ENCODE results near the gene SLX4IP.
A peak's percentile ranks its signal among the peaks of the same experiment; 100 is the strongest.

Gene SLX4IP

DNA sequence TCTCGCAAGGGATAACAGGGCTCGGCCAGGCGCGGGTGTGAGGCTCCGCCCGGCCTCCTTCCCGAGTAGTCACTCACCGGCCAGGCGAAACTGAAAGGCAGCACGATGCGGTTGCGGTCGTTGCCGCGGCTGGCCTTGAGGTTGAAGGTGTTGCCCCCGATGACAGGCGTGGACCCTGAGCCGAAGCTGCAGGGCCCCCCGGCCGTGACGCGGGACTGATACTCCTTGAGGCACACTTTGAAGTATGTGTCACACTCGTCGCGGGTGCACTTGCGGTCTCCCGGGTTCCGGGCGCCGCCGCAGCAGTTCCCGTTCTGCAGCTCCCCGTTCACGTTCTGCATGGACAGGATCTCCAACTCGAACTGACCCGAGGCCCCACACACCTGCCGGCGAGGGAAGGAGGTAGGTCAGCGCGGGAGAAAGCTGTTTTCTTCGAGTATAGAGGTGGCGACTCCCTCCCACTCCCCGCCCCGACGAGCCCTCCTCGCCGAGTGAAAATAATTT is 237.6 kb downstream of the SLX4IP start:
- DNase-seq (ENCODE audit: extremely low read depth in 1 of 2, low read depth in 1 of 2), result peak; percentile 42 to 45

DNA sequence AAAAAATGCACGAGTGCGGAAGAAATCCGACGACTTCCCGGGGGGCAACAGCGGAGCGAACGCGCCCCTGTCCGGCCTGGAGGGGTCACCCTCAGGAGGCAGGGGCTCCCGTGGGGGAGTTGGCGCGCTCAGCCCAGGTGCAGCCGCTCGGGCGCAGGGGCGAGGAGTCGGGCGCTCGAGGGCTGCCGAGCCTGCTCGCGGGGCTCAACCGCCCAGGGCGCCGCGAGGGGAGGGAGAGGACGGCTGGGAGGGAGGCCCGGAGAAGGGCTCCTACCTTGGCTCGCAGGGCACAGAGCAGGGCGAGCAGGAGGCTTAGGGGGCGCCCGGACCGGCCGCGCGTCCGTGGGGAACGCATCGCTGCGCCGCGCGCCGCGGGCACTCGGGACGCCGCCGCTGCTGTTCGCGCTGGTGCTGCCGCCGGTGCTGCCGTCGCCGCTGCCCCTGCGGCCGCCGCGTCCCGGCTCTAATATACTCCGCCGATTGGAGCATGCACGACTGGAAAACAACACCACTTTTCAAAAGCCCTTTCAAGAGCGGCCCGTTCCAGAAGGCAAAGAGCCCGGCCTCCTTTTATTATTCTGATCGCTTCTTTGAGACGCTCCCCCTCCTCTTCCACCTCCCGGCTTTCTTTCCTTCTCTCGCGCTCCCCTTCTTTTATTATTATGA is 238.2 kb downstream of the SLX4IP start:
- DNase-seq (ENCODE audit: extremely low read depth in 1 of 2, low read depth in 1 of 2), result no peak

DNA sequence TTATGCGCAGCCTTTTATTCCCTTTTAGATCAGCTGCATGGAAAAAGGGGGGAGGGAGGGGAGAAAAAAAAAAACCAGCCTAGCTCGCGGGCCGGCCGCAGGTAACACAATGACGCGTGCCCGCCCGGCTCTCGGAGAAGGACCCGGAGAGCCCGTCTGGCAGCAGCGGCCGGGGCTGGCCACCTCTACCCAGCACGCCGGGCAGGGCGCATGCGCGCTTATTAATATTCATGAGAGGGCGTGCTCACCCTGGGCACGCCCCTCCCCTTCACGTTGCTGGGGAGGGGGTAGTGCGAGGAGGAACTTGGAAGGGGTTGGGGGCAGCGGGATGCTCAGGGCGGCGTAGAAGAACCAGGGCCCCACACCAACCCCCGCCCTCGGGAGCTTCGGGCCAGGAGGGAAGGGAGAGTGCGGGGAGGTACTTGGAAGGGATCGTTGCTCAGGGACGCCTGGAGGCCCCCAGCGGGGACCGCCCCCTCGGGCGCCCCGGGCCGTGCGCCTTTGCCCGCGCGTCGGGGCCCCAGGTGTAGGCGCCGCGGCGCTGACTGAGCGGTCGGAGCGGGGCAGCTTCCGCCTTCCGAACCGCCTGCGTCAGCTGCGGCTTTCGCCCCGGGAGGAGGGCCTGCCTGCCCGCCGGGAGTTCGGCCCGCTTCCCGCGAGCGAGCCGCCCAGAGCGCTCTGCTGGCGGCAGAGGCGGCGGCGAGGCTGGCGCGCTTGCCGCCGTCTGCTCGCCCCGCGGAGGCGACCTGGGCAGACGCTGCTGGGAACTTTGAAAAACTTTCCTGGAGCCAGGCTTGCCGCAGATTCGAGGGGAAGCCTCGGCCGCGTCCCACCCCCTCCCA is 239.0 kb downstream of the SLX4IP start, which contains the start of gene JAG1:
JAG1 (minus strand) TSS at position 158 of the 842 bp plus-strand sequence. CDS start 469 bp downstream, outside the sequence.
- peak; percentile 40 to 44 for DNase-seq (ENCODE audit: extremely low read depth in 1 of 2, low read depth in 1 of 2)

DNA sequence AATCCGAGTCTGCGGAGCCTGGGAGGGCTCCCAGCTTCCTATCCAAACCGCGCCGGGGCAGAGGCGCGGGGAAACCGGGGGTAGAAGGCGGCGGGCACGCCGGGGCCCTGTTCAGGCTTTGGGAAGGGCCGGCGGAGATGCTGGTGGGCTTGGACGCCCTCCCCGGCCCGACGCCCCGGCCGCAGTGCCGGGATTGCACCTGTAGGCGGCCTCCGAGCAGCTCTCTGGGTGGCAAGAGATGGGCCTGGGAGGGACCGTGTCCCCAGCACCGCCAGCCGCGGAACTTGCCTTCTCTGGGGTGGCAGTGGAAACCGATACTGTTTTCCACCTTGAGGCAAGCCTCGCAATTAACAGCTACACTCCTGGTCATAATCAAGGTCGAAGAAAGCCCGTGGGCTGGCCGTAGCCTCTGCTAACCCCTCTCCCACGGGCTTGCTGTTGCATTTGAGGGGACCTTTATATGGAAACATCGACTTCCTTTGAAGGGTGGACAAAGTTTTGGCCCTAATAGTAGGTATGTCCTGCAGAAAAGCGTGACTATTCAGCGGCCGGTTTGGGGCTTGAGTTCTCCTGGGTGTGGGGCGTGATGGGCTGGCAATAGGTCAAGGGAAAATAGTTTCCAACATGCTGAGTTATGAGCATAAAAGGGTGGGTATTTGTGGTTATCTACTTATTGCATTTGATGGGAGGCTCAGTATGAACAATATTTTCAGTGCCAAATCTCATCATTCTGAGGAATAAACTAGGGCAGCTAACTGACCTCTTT is 239.8 kb downstream of the SLX4IP start:
- no peak for DNase-seq (ENCODE audit: extremely low read depth in 1 of 2, low read depth in 1 of 2)

DNA sequence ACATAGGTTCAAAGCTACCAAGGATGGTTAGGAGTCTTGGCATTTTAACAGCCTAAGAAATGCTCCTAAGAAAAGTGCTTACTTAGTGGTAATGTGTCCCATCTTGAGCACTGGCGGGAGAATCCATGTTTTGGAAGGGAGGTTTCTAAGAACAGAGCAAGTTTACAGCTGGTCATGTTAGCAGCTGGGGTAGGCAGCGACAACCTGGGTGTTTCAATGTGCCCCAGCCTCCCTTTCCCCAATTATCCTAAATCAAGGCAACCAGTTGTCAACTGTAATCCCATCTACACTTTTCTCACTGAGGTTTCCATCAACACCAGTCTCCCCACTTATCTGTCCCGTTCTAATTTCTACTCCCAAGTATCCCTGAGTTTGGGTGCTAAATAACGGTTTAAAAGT is 240.3 kb downstream of the SLX4IP start:
- no peak for DNase-seq (ENCODE audit: extremely low read depth in 1 of 2, low read depth in 1 of 2)

DNA sequence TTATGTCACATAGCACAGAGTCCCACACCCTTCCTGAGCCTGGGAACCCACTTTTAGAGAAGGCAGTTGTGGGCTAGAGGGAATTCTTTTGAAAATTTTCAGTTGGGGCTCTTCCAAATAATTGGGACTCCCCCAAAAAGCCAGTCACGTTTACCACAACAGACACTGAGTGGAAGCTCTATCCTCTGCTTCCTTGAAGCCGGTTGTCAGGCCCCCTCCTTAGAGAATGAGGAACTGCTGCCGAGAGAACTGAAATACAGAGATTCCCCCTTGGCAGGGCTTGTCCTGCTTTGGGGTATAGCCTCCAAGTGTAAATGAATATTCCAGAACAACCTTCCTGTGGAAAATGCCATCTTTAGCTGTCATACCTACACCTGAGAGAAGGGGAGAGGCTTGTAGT is 241.4 kb downstream of the SLX4IP start:
- no peak for DNase-seq (ENCODE audit: extremely low read depth in 1 of 2, low read depth in 1 of 2)

All from stimulated activated CD8-positive, alpha-beta memory T cell treated with anti-CD3 and anti-CD28 coated beads, Interleukin-7, amount 100 ng/mL, for 48 hours (primary cell).